ENCODE measurements around the gene FHDC1.

Gene FHDC1

GRCh38 chr4:152996672-152997071 lies 60.5 kb downstream of the FHDC1 start:
- no peak overlapping the region for H3K4me3 ChIP-seq (ENCODE audit: low read depth, low read length)
- DNase-seq (ENCODE audit: low read depth): no peak
- TF ChIP-seq CTCF (IDR thresholded peaks at IDR 0.05; ENCODE audit: insufficient read depth, low read depth, low read length, missing control alignments): no peak

- no peak for TF ChIP-seq CTCF (IDR thresholded peaks at IDR 0.05; ENCODE audit: insufficient read depth, low read depth, low read length, missing control alignments)
- no peak overlapping the region for H3K4me3 ChIP-seq (ENCODE audit: low read depth, low read length)
Measured at GRCh38 chr4:152997288-152997687, 61.2 kb downstream of the FHDC1 start.

GRCh38 chr4:152997771-152998487 lies 61.8 kb downstream of the FHDC1 start:
- no peak overlapping the region for H3K4me3 ChIP-seq (ENCODE audit: low read depth, low read length)
- DNase-seq (ENCODE audit: low read depth): no peak
- TF ChIP-seq CTCF (IDR thresholded peaks at IDR 0.05; ENCODE audit: insufficient read depth, low read depth, low read length, missing control alignments): no peak

More at GRCh38 chr4:152997288-152997687, 61.2 kb downstream of the FHDC1 start:
- no peak for DNase-seq (ENCODE audit: low read depth)

- no peak overlapping the region for H3K4me3 ChIP-seq (ENCODE audit: low read depth, low read length)
- no peak for DNase-seq (ENCODE audit: low read depth)
- TF ChIP-seq CTCF (IDR thresholded peaks at IDR 0.05; ENCODE audit: insufficient read depth, low read depth, low read length, missing control alignments): no peak
Measured at GRCh38 chr4:152998861-152999260, 62.7 kb downstream of the FHDC1 start.

GRCh38 chr4:152999346-153000075 lies 63.4 kb downstream of the FHDC1 start:
- no peak for TF ChIP-seq CTCF (IDR thresholded peaks at IDR 0.05; ENCODE audit: insufficient read depth, low read depth, low read length, missing control alignments)
- no peak overlapping the region for H3K4me3 ChIP-seq (ENCODE audit: low read depth, low read length)
- no peak for DNase-seq (ENCODE audit: low read depth)

GRCh38 chr4:153000076-153000420 lies 63.9 kb downstream of the FHDC1 start:
- no peak for DNase-seq (ENCODE audit: low read depth)
- H3K4me3 ChIP-seq (ENCODE audit: low read depth, low read length): no peak overlapping the region
- TF ChIP-seq CTCF (IDR thresholded peaks at IDR 0.05; ENCODE audit: insufficient read depth, low read depth, low read length, missing control alignments): no peak
